Duodenal mucosa (tissue), 2 donors: ENCODE data around the gene WWTR1.

Source experiments
- H3K27ac ChIP-seq: one replicate; pipeline ENCODE4 v1.7.0; 2013; ENCODE audit warnings: low read depth, low read length
- H3K27me3 ChIP-seq, 2 donors: one replicate each; pipeline ENCODE4 v1.7.0; 2013; ENCODE audit warnings: low read length in 2 of 2, control low read depth in 1 of 2; ENCODE audit not compliant: insufficient read depth in 2 of 2, control insufficient read depth in 1 of 2
- H3K36me3 ChIP-seq, 2 donors: one replicate each; pipeline ENCODE4 v1.7.0; 2013; ENCODE audit warnings: low read length in 2 of 2, control low read depth in 1 of 2; ENCODE audit not compliant: insufficient read depth in 2 of 2, control insufficient read depth in 1 of 2
- H3K4me1 ChIP-seq, 2 donors: one replicate each; pipeline ENCODE4 v1.7.0; 2013; ENCODE audit warnings: low read length in 2 of 2, control low read depth in 1 of 2; ENCODE audit not compliant: insufficient read depth in 2 of 2, control insufficient read depth in 1 of 2
- H3K4me3 ChIP-seq, 2 donors: one replicate each; pipeline ENCODE4 v1.7.0; 2013; ENCODE audit warnings: low read length in 2 of 2, low read depth in 1 of 2
- H3K9ac ChIP-seq, 2 donors: one replicate each; pipeline ENCODE4 v1.7.0; 2013; ENCODE audit warnings: low read length in 2 of 2, low read depth in 1 of 2
- H3K9me3 ChIP-seq, 2 donors: one replicate each; pipeline ENCODE4 v1.7.0; 2013; ENCODE audit warnings: low read length in 2 of 2, control low read depth in 1 of 2; ENCODE audit not compliant: control insufficient read depth in 1 of 2

The WWTR1 gene

DNA sequence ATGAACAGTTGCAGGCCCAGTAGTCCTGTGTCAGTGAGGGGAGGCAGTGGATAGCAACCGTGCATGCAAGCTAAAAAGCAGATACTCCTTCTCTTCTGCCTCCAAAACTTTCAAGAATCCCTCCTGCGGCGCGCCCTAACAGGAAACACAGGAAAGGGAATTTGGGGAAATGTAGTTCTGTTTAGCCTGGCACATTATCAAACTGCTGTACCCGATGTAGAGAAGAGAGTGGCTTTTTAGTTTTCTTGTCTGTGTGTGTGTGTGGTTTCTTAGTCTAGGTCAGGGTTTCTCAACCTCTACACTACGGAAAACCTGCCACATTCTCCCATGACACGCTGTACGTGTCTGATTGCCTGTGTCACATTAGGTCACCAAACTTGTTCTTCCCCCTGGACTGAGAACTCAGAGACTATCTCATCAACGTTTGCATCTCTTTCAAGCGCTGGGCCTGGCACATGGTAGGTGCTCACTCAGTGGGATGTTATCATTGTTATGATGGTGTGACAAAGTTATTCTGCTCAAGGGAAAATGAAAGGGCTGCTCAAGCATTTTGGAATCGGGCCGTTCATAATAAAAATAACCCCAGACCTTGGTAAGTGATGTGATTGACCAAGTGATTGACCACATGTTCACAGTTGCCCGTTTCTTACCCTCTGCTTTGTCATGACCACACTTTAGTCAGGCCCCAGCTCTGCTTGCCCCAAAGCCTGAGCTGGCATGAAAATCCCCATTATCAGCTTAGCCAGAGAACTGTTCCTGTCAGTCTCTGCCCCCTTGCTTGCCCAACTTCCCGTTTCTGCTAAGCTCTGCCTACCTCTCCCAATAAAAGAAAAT is 150.1 kb downstream of the WWTR1 start:
- no peak overlapping the region for H3K27ac ChIP-seq
- H3K9me3 ChIP-seq, result no peaks in the 10 kb centered on the region
- H3K4me3 ChIP-seq, result no peak overlapping the region
- no peak overlapping the region for H3K9ac ChIP-seq
- no peaks in the 10 kb centered on the region for H3K27me3 ChIP-seq
- peaks cover 3 to 6% of the 10 kb centered on the region in 2 donors for H3K4me1 ChIP-seq
- H3K36me3 ChIP-seq, result no peaks in the 10 kb centered on the region

GRCh38 chr3:149506965-149507364 is 150.9 kb downstream of the WWTR1 start:
- H3K36me3 ChIP-seq, result no peaks in the 10 kb centered on the region
- H3K9me3 ChIP-seq, result no peaks in the 10 kb centered on the region
- H3K4me1 ChIP-seq, result no peaks in the 10 kb centered on the region
- no peak overlapping the region for H3K27ac ChIP-seq
- no peak overlapping the region for H3K9ac ChIP-seq
- H3K4me3 ChIP-seq, result no peak overlapping the region
- no peaks in the 10 kb centered on the region for H3K27me3 ChIP-seq

DNA sequence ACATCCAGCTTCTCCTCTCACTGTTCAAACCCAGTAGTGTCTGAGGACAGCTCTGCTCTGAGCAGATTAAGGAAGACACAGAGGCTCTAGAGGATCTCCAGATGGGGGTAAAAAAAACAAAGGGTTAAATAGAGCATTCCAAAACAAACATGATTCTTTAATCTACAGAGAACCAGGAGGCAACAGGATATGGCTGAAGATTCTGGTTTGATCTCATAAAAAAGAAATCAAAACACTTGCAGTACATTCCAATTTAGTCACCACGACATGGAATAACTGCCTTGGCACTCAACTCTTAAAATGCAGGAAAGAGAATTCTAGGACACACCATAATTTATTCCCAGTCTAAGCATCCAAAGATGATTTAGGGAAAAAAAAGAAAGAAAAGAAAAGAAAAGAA is 151.3 kb downstream of the WWTR1 start:
- Histone ChIP-seq H3K9me3 (no peaks in the 10 kb centered on the region), H3K9ac (no peak overlapping the region), H3K27me3 (no peaks in the 10 kb centered on the region), H3K4me1 (no peaks in the 10 kb centered on the region), H3K36me3 (peaks cover 0 to under 1% of the 10 kb centered on the region in 2 donors), H3K27ac (no peak overlapping the region), H3K4me3 (no peak overlapping the region)

- Histone ChIP-seq H3K9ac (no peak overlapping the region), H3K4me3 (no peak overlapping the region), H3K9me3 (no peaks in the 10 kb centered on the region), H3K27ac (no peak overlapping the region), H3K27me3 (no peaks in the 10 kb centered on the region), H3K4me1 (no peaks in the 10 kb centered on the region), H3K36me3 (peaks cover 0 to 14% of the 10 kb centered on the region in 2 donors)
Observed at GRCh38 chr3:149502438-149502837, 155.4 kb downstream of the WWTR1 start.

DNA sequence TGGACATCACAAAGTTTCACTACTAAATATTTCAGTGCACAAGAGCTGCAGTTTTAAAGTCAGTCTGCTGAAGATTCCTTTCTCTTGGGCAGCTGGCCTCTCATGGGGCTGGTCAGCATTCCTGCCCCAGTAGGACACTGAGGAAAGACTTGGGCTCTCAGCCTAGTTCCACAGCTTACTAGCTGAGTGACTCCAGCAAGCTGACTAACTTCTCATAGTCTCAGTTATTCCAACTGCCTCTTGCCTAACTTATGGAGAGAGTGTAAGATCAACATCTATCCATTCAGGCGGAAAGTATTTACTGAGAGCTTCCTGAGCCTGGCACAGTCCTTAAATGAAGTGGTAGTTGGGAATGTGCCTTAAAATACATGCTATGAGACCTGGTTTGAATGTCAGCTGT is 156.3 kb downstream of the WWTR1 start:
- no peak overlapping the region for H3K4me3 ChIP-seq
- H3K9me3 ChIP-seq, result no peaks in the 10 kb centered on the region
- no peaks in the 10 kb centered on the region for H3K27me3 ChIP-seq
- H3K27ac ChIP-seq, result no peak overlapping the region
- H3K9ac ChIP-seq, result no peak overlapping the region
- H3K36me3 ChIP-seq, result peaks cover 0 to 14% of the 10 kb centered on the region in 2 donors
- no peaks in the 10 kb centered on the region for H3K4me1 ChIP-seq

GRCh38 chr3:149497966-149498670 is 159.7 kb downstream of the WWTR1 start:
- Histone ChIP-seq H3K27ac (no peak overlapping the region), H3K36me3 (peaks cover 0 to 27% of the 10 kb centered on the region in 2 donors), H3K9ac (no peak overlapping the region), H3K9me3 (no peaks in the 10 kb centered on the region), H3K4me3 (no peak overlapping the region), H3K4me1 (no peaks in the 10 kb centered on the region), H3K27me3 (no peaks in the 10 kb centered on the region)

DNA sequence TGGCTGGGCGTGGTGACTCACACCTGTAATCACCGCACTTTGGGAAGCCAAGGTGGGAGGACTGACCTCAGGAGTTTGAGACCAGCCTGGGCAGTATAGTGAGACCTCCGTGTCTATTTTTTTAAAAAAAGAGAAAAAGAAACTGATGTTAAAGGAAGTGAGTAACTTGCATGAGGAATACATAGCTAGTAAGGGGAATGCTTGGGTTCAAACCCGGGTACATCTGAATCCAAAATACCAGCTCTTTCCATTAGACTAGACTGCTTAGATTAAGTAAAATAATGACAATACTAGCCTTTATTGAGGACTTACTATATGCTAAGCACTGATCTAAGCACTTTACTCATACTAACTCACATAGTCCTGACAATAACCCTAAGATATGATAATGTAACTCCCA is 160.9 kb downstream of the WWTR1 start:
- Histone ChIP-seq H3K9me3 (no peaks in the 10 kb centered on the region), H3K9ac (no peak overlapping the region), H3K27me3 (no peaks in the 10 kb centered on the region), H3K4me1 (no peaks in the 10 kb centered on the region), H3K4me3 (no peak overlapping the region), H3K36me3 (peaks cover 0 to 27% of the 10 kb centered on the region in 2 donors), H3K27ac (no peak overlapping the region)

DNA sequence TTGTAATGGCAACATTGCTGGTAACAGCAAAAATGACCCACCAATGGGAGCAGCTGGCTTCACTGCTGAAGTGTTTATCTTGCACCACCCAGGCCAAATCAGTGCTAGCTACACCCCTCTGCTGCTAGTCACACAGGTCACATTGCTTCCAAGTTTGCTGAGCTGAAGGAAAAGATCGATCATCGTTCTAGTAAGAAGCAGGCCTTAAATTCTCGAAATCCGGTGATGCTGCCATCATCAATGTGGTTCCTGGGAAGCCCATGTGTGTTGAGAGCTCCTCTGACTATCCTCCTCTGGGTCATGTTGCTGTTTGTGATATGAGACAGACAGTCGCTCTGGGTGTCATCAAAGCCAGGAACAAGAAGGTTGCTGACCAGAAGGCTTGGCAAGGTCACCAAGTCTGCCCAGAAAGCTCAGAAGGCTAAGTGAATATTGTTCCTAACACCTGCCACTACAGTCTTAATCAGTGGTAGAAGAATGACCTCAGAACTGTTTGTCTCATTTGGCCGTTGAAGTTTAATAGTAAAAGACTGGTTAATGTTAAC is 162.2 kb downstream of the WWTR1 start:
- Histone ChIP-seq H3K27ac (no peak overlapping the region), H3K36me3 (peaks cover 0 to 25% of the 10 kb centered on the region in 2 donors), H3K9ac (no peak overlapping the region), H3K27me3 (no peaks in the 10 kb centered on the region), H3K4me3 (no peak overlapping the region), H3K4me1 (no peaks in the 10 kb centered on the region), H3K9me3 (no peaks in the 10 kb centered on the region)

GRCh38 chr3:149494759-149495580 is 162.9 kb downstream of the WWTR1 start:
- Histone ChIP-seq H3K27ac (no peak overlapping the region), H3K36me3 (peaks cover 0 to 25% of the 10 kb centered on the region in 2 donors)

More at GRCh38 chr3:149494759-149495580, 162.9 kb downstream of the WWTR1 start:
- H3K9ac ChIP-seq, result no peak overlapping the region
- H3K4me3 ChIP-seq, result no peak overlapping the region
- H3K4me1 ChIP-seq, result no peaks in the 10 kb centered on the region
- H3K9me3 ChIP-seq, result no peaks in the 10 kb centered on the region
- H3K27me3 ChIP-seq, result no peaks in the 10 kb centered on the region
